CD1c-positive myeloid dendritic cell (primary cell): ENCODE measurements around the gene KIRREL3.

ENCODE experiments used
- DNase-seq: peaks from one replicate; pipeline ENCODE4 v3.0.0-alpha.2; 2016; ENCODE audit errors: extremely low spot score

The KIRREL3 gene

GRCh38 chr11:126739499-126740145 lies 260.9 kb downstream of the KIRREL3 start:
- no peak for DNase-seq

DNA sequence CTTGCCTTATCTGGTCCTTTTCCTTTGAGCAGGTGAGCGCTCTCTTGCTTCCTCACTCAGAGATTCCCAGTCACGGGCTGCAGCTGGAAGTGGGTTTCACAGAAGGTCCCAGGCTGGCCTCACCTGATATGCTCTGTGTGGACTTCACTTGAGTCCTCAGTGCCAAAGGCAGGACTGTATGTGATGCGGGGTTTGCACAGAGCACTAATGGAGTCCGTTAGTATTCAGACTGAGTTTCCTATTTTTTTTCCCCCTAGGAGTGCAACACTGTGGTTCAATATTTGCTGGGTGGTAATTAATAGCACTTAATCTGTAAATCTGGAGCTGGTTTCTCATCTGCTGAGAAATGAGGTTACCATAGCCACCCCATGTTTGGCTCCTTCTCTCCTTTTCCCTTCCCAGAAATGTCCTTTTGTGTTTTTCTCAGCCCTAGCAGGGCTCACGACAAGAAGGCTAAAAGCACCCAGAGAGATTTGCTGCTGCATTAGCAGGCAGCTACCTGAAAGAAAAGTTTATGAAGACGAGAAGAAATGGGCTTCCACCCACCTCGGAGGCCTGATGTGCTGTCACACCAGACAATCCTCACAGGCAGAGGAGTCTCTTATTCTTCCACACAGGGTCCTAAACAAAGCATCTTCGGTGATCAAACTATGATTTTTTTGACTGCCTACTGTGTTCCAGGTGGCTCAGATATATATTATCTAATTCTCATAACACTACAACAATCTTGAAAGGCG lies 262.1 kb downstream of the KIRREL3 start:
- DNase-seq: no peak

- DNase-seq: no peak
Observed at GRCh38 chr11:126736682-126737572, 263.6 kb downstream of the KIRREL3 start.

DNA sequence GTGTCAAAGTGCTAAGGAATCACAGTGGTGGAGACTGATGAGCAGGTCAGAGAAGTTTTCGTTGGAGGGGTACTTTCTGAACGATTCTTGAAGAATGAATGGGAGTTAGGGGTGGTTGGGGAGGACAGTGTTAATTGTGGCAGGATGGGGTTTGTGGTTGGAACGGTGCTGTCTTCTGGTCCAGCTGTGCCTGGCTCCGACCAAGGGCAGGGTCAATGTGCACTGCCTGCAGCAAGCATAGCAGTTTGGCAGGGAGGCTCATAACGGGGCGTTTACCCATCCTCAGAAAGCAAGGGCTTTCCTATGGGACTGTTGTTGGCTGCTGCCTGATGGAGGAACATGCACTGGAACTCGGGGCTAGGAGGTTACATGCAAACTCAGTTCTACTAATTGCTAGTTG lies 265.8 kb downstream of the KIRREL3 start:
- DNase-seq: no peak

- DNase-seq: no peak
Observed at GRCh38 chr11:126733685-126734084, 266.9 kb downstream of the KIRREL3 start.

DNA sequence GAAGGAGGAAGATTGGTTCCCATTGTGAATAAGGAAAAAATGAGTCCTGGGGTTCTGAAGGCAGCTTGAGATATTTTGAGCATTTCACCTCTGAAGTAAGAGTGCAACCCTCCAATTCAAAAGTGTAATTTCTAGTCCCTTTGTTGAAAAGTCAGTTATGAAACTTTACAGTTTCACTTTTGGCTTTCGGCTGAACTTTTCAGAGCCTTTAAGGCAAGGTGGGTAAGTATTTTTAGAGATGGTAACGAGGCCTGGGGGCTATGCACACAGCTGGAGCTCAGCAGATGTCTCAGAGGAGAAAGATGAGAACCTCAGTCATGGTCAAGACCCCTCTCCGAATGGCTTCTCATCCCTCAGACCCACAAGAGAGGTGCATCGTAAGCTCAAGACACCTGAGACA lies 267.6 kb downstream of the KIRREL3 start:
- no peak for DNase-seq

- DNase-seq: no peak
Observed at GRCh38 chr11:126731576-126732142, 268.9 kb downstream of the KIRREL3 start.

DNA sequence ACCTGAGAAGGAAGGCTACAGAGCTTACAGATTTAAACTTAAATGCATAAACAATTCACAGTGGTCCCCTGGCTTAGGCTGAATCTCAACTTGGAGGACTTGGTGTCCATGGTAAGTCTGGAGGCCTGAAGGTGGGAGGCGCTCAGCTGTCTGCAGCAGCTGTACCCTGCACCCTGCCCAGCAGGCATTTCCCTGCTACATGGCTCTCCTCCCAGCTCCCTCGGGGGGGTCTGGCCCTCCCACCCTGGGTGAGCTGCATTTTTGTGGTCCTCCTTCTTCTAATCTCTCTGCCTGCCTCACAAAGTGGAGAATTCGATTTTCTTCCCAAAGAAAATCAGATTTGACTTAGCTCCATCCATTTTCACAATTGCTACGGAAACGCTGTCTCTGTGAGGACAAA lies 273.2 kb downstream of the KIRREL3 start:
- no peak for DNase-seq

- DNase-seq: no peak
Observed at GRCh38 chr11:126725521-126725920, 275.0 kb downstream of the KIRREL3 start.

- DNase-seq: no peak
Observed at GRCh38 chr11:126725043-126725442, 275.5 kb downstream of the KIRREL3 start.

DNA sequence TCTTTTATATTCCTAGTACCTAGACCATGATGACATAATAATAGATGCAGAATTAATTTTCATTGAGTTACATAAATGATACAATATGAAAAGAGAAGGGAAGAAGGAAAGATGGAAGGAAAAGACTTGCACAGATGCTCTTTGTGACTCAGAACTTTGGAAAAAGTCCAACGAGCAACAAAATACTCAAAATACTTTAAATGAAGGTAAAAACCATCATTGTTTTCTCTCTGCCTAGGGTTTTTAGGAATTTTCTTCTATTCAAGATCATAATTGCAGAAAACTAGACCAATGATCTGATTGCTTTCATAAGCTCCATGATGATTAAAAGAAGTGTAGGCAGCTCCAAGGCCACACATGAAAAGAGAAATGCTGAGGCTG lies 276.9 kb downstream of the KIRREL3 start:
- DNase-seq: no peak

DNA sequence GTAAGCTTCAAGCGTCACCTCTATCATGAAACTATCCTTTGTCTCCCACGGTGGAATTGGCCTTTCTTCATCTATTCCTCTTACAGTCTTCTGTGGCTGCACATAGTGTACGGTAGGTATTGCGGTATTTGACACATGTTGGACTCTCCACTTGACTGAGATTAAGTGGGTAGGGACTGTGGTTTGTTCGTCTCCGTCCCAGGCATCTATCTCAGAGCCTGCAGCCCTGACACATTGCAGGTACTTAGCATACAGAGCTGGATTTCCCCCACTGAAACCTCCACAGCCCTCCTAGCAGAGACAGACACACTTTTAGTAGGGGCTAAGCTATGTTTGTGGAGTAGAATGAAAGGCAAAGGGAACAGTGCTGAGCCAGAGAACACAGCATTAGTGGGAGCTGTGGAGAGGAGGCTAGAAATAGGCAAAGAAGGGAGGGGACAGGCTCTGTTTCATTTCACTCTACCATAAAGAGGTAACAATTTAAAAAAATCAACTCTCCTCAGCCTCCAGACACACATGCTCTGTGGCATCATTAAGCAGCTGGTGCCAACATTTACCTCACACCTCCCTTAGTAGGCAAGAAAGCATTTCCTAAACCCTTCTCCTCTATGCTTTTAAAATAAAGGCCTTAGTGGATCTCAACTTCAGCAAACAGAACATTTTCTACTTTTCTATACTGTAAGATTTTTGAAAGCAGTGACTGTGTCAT lies 277.5 kb downstream of the KIRREL3 start:
- DNase-seq: no peak

DNA sequence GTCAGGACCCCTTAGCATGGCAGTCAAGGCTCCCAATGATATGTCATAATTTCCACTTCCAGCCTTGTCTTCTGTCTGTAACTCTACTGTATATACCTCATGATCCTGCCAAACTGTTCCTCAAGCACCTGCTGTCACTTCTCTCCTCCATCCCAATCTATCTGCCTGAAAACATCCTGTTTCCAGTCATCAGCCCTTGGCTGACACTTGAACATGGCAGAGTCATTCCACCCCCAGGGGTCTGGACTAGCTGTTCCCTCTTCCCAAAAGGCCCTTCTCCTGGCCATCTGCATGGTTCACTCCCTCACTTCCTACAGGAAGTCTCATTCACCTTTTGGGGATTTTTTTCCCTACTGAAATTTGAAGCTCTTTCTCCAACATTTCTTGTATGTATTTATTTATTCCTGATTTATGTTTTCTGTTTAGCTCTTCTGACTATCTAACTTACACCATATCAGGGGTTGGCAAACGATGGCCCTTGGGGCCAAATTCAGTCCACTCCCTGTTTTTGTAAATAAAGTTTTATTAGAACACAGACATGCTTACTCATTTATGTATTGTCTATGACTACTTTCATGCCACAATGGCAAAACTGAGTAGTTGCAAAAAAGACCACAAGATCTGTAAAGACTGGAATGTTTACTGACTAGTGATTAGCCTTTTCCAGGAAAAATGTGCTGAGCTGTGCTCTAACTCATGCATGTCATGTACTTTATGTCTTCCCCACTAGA lies 278.4 kb downstream of the KIRREL3 start:
- DNase-seq: no peak

DNA sequence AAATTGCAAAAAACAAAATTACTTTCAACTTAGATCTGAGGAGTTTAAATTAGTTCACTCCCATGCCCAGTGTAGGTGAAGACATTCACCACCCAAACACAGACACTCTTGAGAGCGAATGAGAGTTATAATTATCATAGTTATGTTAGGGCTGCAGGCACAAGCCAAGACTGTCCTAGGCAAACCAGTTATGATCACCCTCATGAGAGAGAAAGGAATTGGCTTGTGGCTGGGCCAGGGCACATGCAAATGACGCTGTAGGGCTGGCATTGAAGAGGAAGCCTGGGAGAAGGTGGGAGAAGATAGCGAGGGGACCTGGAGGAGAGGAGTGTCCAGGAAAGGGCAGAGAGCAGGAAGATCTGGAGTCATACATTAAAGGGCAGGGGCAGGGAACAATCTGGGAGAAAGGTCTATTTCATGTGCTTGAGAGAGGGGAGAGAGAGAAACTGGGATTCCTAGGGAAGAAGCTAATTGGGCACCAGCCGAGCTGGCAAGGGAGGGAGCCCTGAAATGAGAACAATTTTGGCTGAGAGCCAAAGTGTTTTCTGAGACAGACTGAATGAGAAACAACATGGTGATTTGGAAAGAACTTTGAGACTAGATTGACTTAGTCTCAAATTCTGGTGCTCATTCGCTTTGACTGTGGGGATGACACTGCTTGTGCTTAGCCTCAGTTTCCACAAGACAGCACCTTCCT lies 279.9 kb downstream of the KIRREL3 start:
- DNase-seq: no peak

- DNase-seq: no peak
Observed at GRCh38 chr11:126719740-126720139, 280.8 kb downstream of the KIRREL3 start.

DNA sequence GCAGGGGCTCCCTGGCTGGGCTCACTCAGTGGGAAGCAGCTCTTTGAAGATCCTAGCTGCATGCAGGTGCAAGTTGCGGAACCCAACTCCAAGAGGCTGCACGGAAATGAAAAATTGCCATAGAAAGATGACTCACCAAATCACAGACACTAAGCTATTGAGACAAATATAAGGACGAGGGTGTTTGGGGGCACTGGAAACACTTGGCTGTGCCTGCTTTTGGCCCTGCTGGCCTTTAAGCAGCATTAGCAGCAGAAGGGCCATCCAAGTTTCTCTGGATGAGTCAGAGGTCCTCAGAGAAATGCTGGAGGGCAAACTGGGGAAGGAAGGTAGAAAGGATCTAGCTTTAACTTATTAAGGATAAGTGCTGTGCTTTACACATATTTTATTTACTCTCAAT lies 282.3 kb downstream of the KIRREL3 start:
- DNase-seq: no peak

- peak; percentile 4 for DNase-seq
Observed at GRCh38 chr11:126716456-126717083, 284.0 kb downstream of the KIRREL3 start.

DNA sequence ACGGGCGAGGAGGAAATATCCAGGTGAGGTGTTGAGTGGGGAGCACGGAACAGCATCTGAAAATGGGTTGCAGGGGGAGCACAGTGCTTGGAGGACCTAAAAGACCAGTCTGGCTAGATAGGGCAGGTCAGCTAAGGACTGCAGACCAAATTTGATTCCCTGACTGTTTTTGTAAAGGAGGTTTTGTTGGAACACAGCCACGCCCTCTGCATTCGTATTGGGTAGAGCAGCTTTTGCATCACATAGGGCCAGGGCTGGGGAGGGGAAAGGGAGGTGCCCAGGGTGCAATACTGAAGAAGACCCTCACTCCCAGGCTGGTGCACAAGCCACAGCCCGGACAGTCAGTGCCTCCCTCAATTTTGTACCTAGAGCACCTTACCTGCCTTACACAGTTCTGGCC lies 286.8 kb downstream of the KIRREL3 start:
- DNase-seq: no peak

DNA sequence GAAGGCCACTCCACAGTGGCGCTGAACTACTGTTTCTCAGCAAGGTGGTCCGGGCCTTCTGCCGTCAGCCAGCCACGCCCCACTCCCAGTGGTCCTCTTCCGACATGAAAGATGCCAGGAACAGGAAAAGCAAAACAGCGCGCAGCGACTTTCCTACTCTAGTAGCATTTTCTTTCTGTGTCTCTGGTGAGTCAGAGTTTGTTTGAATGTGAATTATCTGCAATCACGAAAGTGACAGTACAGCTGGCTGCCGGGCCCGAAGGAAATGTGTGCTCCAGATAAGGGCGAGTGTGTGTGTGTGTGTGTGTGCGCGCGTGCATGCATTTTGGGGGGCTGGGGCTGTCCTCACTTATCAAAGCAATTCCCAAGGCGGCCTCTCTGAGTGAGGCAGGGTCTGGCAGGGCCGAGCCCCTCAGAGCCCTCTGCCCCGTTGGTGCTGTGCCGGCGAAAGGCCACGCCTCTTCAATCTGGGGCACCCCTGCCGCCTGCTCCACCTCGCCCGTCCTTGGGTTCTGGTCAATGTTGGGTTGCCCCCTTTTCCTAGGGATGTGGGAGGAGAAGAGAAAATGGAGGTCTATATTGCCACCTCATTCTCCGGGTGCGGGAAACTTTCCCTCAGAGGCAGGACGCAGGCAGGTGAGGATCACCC lies 288.5 kb downstream of the KIRREL3 start:
- DNase-seq: no peak
